Liver (tissue), 3 donors: ENCODE measurements around the gene LARGE1.

Source experiments
- ATF3 ChIP-seq: IDR thresholded peaks from 2 replicates; pipeline ENCODE4 v1.6.1; 2016; ENCODE audit warnings: antibody characterized with exemption
- CTCF ChIP-seq: fragments of 150-350 bp; IDR thresholded peaks from 2 replicates; pipeline ENCODE4 v1.5.1; 2017; ENCODE audit warnings: improper control_type of control experiment, low read depth, low read length; ENCODE audit not compliant: missing input control
- YY1 ChIP-seq: IDR thresholded peaks from 2 replicates; pipeline ENCODE4 v1.6.1; 2016; ENCODE audit warnings: antibody characterized with exemption, mild to moderate bottlenecking
- donor health status: healthy.
- donor health status: healthy.

- TF ChIP-seq CTCF, result no peak
- TF ChIP-seq YY1, result no peak
- TF ChIP-seq ATF3, result no peak
Measured at GRCh38 chr22:33520904-33521780, 399.1 kb downstream of the LARGE1 start.
